HL-60 (cell line): ENCODE measurements around the gene TNIK.

Experiments
- DNase-seq, 2 experiments: peaks; one replicate each; pipeline ENCODE4 v3.0.0-alpha.2; 2010 to 2020; ENCODE audit warnings: low read depth in 1 of 2, low spot score in 1 of 2
- H3K27ac ChIP-seq: fragments of 250-450 bp; sonication (Bioruptor Pico); replicated peaks from 2 replicates; pipeline ENCODE4 v1.5.1; 2020; ENCODE audit warnings: mild to moderate bottlenecking, moderate library complexity
- H3K27me3 ChIP-seq: fragments of 250-450 bp; sonication (Bioruptor Pico); 2 replicates; pipeline ENCODE4 v1.5.1; 2021; ENCODE audit warnings: mild to moderate bottlenecking, moderate library complexity; ENCODE audit not compliant: insufficient read depth, poor library complexity, severe bottlenecking
- H3K4me3 ChIP-seq: replicated peaks from 2 replicates; pipeline ENCODE4 v1.5.1; 2011; ENCODE audit warnings: mild to moderate bottlenecking, control low read depth, low read length; ENCODE audit not compliant: insufficient read depth
- CTCF ChIP-seq: IDR thresholded peaks from one replicate; pipeline ENCODE4 v1.5.1; 2011; ENCODE audit warnings: low read length, control low read depth, inconsistent platforms; ENCODE audit not compliant: insufficient read depth
- GABPA ChIP-seq: IDR thresholded peaks from 2 replicates; pipeline ENCODE4 v1.6.1; 2012; ENCODE audit warnings: low read depth
- POLR2AphosphoS5 ChIP-seq: IDR thresholded peaks from 2 replicates; pipeline ENCODE4 v1.6.1; 2012; ENCODE audit warnings: low read depth
- REST ChIP-seq: IDR thresholded peaks from 2 replicates; pipeline ENCODE4 v1.6.1; 2012; ENCODE audit warnings: low read depth; ENCODE audit not compliant: insufficient replicate concordance
- SPI1 ChIP-seq: IDR thresholded peaks from 2 replicates; pipeline ENCODE4 v1.6.1; 2012; ENCODE audit warnings: low read depth, mild to moderate bottlenecking, borderline replicate concordance

Gene TNIK

GRCh38 chr3:171284308-171285075, 175.7 kb downstream of the TNIK start:
- Histone ChIP-seq H3K27ac (no peak overlapping the region), H3K4me3 (no peak overlapping the region), H3K27me3 (no peaks in the 10 kb centered on the region)
- no peak for DNase-seq
- TF ChIP-seq CTCF (no peak), POLR2AphosphoS5 (no peak), SPI1 (no peak), GABPA (no peak), REST (no peak)

- no peak overlapping the region for H3K4me3 ChIP-seq
- TF ChIP-seq GABPA (no peak), POLR2AphosphoS5 (no peak), CTCF (no peak), REST (no peak), SPI1 (no peak)
- H3K27ac ChIP-seq, result no peak overlapping the region
- DNase-seq, result no peak
- H3K27me3 ChIP-seq, result no peaks in the 10 kb centered on the region
These were observed 176.4 kb downstream of the TNIK start for GRCh38 chr3:171283848-171284222.

GRCh38 chr3:171283183-171283847, 176.9 kb downstream of the TNIK start:
- Histone ChIP-seq H3K27me3 (no peaks in the 10 kb centered on the region), H3K4me3 (no peak overlapping the region), H3K27ac (no peak overlapping the region)
- TF ChIP-seq REST (no peak), SPI1 (no peak), POLR2AphosphoS5 (no peak), GABPA (no peak), CTCF (no peak)
- no peak for DNase-seq
